Activated CD8-positive, alpha-beta memory T cell treated with anti-CD3 and anti-CD28 coated beads for 4 hours (primary cell): ENCODE measurements around the gene FHAD1.
A peak's percentile ranks its signal among the peaks of the same experiment; 100 is the strongest.

Source experiments
- DNase-seq, 2 donors: peaks; one replicate each; pipeline ENCODE4 v3.0.0-alpha.2; 2020; ENCODE audit warnings: low read depth in 2 of 2

The FHAD1 gene

GRCh38 chr1:15400627-15401026 lies 153.6 kb downstream of the FHAD1 start:
- DNase-seq, result no peak

- no peak for DNase-seq
These were observed 154.5 kb downstream of the FHAD1 start for GRCh38 chr1:15401391-15402055.

DNA sequence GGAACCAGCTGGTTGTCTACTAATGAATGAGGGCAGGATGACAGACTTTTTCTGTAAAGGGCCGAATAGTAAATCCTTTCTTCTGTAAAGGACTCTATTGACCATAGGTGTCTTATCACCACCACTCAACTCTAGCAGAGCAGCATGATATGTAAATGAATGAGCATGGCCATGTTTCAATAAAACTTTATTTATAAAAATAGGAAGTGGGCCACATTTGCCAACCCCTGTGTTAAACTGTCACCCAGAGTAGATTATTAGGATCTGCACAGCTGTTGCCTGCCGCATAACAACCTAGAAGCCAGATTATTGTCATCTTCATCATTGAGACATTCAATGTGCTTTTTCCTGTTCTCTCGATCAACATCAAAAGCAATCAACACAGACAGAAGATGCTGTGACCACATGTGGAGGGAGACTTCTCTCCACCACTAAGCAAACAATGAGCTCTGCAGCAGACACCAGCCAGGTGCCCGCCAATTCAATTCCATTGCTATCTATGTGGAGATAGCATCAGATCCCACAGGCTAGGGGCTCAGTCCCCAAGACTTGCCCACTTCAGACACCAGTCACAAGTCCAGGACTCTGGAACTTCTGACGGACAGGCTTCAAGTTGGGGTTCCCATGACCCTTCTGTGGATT lies 155.9 kb downstream of the FHAD1 start:
- DNase-seq, result no peak

DNA sequence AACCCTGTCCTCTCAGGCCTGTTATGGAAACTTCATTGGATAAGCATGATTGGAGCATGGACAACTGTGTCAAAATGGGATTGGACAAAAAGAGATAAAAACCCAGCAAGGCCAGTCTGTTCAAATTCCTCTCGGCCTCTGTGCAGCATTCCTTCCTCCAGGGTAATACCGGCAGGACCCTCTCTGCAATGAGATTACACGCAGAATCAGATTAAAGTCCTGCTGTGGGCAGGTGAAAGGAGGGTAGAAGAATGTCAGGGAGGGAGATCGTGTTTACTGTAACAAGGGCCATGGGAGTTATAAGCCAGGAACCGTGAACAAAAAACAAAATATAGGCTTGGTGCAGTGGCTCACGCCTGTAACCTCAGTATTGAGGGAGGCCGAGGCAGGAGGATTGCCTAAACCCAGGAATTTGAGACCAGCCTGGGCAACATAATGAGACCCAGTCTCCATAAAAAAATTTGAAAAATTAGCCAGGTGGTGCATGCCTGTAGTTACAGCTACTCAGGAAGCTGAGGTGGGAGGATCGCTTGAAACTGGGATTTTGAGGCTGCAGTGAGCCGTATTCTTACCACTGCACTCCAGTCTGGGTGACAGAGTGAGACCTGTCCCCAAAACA lies 157.0 kb downstream of the FHAD1 start:
- DNase-seq, result no peak

- DNase-seq, result no peak
These were observed 158.3 kb downstream of the FHAD1 start for GRCh38 chr1:15405106-15405850.

- no peak for DNase-seq
These were observed 159.9 kb downstream of the FHAD1 start for GRCh38 chr1:15406614-15407559.

- DNase-seq, result no peak
These were observed 160.6 kb downstream of the FHAD1 start for GRCh38 chr1:15407580-15407979.

DNA sequence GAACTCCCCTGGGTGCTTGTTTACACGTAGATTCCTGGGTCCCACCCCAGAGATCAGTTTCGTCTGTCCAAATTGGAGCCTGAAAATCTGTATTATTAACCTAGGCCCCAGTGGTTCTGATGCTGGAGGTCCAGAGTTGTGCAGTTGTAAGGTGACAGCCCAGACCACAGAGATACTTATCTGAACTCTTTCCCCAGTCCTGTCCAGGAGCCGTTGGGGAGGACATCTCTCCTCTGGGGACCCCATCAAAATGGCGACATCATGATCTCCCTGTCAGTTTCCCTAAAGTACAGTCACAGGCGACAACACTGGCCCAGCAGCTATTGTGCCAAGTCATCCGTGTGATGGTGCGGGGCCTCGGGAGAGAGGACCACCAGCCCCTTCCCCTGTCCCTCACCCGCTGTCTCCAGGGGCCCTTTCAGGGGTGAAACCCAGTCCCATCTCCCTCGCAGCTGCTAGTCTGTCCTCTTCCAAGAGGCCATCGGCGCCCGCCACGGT lies 161.9 kb downstream of the FHAD1 start:
- DNase-seq, result no peak

GRCh38 chr1:15409388-15410222 lies 162.6 kb downstream of the FHAD1 start, which contains the start of gene EFHD2:
Gene EFHD2 (plus strand): TSS chr1:15409888. CDS start chr1:15409972, 84 bp downstream.
- DNase-seq, result peak; percentile 78 to 83

DNA sequence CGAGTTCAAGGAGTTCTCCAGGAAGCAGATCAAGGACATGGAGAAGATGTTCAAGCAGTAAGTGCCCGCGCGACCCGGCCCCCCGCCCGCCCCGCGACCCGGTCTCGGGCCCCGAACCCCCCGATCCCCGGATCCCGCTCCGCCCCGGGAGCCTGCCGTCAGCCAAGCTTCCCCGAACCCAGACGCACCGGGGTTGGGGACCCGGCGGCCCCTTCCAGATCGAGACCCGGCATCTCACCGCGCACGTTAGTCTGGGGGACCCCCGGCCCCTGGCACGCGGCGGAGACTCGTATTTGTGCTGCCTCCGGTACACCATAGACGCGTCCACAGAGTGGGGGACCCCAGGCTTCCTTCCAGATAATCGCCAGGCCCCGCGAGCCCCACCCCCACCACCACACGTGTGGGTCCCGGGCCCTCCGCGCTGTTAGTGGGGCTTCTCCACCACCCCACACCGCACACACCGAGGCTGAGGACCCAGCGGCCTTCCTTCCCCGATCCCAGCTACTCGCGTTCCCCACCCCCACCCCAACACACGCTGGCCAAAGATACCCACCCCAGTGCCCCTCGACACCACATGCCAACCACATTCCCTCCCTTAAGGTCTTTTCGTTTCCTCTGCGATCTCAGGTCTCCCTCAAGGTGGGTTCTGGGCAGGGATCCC lies 163.3 kb downstream of the FHAD1 start:
- no peak for DNase-seq

DNA sequence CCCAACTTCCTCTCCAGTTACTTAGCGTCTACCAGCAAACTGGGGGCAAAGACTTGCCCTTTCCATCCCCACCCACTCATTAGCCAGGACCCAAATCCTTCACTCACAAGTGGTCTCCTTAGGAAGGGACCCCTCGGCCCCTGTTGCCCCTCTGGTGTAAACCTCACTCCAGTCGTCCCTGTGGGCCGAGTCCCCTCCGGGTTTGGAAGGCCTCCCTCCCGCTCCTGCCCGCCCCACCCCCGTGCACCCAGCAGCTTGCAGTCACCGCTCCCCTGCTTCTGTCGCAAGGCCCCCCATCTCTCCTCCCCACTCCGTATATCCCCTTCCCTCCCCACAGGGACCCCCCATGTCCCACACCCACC lies 163.8 kb downstream of the FHAD1 start:
- DNase-seq, result no peak

DNA sequence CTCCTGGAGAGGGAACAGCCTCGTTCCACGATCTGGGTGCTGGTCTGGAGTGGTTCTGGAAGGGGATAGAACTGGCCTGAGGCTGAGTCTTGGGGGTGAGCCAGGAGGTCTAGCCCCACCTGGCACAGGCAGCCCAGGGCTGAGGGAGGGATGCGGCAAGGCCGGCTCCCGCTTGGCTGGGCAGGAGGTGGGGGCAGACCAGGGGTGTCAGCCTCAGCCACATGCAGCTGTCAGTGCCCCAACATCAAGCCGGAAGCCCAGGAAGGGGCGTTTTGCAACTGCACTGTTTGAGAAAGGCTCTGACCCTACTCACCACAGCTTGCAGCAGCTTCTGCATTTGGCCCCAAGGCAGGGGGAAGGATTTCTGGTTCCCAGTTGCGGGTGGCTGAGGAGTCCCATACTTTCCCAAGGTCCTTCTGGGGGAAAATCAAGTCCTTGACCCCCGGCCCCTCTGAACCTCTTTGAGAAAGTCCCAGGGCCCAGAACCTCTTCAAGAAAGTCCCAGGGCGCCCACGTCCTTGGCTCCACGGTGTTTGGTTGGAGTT lies 164.6 kb downstream of the FHAD1 start:
- DNase-seq, result no peak

DNA sequence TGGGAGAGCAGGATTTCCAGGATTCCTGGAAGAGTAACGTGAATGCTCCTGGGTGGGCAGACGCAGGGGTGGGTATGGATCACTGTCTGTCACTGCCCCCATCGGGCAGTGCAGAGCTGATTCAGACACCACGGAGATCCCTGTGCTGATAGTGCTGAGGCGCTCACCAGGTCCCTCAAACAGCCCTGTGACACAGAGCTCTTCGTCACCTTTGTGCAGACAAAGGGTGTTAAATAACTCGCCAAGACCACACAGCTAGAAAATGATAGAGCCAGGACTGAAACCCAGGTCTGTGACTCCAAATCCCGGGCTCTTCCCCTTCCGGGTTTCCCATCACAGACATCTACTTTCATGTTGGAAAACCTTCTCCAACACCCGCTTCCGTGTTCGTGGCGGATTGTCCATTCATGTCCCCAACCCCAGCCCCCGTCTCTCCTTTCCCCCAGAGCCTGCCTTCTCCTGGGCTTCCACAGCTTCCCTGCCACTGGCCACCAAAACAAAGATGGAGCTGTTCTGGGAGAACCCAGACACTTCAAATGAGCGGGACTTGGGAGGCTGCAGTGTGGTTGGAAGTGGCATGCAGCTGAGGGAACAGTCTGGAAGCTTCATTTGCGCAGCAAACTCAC lies 165.3 kb downstream of the FHAD1 start:
- DNase-seq, result peak in 1 of 2 donors; percentile 47

GRCh38 chr1:15412843-15413242 lies 165.8 kb downstream of the FHAD1 start:
- DNase-seq, result no peak

- no peak for DNase-seq
These were observed 166.8 kb downstream of the FHAD1 start for GRCh38 chr1:15413563-15414444.

DNA sequence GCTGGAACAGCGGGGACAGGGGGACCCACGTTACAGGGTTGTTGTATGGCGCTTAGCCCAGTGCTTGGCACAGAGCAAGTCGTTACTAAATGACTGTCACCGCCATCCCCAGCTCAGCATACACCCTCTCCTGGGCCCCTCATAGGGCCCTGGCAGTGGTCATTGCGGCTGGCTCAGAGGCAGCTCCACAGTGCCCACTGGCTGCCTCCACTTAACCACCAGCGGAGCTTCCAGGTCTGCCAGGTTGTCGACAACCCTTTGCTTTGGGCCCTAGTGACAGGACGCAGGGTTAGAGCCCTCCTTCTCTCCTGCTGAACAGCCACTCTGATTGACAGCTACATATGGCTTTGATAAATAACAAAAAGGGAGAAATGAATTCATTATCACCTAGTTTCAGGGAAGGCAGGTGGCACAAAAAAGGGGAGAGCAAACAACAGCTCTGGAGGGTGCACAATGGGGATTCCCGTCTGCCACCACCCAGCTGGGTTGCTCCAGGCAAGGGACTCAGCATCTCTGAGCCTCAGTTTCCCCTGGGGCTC lies 167.5 kb downstream of the FHAD1 start:
- no peak for DNase-seq

- DNase-seq, result peak; percentile 58 to 62
These were observed 170.3 kb downstream of the FHAD1 start for GRCh38 chr1:15417059-15417934.
